LNCaP clone FGC (cell line): ENCODE data around the gene SLC25A38.
A peak's percentile ranks its signal among the peaks of the same experiment; 100 is the strongest.
"Not testable (repeated sequence)": the region's sequence is repeated elsewhere in the genome, so short reads cannot be mapped to it uniquely, and the experiment has no call there.

Experiments
- DNase-seq: peaks from one replicate; pipeline ENCODE4 v3.0.0-alpha.2; 2011; ENCODE audit warnings: low read depth
- H3K4me3 ChIP-seq: 2 replicates; pipeline ENCODE4 v1.5.1; 2011; ENCODE audit warnings: mild to moderate bottlenecking, low read depth, low read length, control low read depth
- TF ChIP-seq, protein P1 (sequence below): IDR thresholded peaks from 2 replicates; pipeline ENCODE4 v1.5.1; 2012; ENCODE audit warnings: mild to moderate bottlenecking; ENCODE audit not compliant: control insufficient read depth, insufficient read depth; ENCODE audit errors: extremely low read depth

Gene SLC25A38

DNA sequence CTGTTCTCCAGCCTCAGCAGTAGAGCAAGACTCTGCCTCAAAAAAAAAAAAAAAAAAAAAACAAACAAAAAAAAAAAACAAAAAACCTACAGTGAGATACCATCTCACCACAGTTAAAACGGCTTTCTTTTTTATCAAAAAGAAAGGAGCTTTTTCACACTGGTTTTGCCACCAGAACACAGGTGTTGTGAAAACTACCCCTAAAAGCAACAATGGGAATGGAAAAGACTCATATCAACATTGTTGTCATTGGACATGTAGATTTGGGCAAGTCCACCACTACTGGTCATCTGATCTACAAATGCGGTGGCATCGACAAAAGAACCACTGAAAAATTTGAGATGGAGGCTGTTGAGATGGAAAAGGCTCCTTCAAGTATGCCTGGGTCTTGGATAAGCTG is 24.8 kb upstream of the SLC25A38 start:
- no peak overlapping the region for H3K4me3 ChIP-seq
- no peak for DNase-seq
- TF ChIP-seq, protein P1, sequence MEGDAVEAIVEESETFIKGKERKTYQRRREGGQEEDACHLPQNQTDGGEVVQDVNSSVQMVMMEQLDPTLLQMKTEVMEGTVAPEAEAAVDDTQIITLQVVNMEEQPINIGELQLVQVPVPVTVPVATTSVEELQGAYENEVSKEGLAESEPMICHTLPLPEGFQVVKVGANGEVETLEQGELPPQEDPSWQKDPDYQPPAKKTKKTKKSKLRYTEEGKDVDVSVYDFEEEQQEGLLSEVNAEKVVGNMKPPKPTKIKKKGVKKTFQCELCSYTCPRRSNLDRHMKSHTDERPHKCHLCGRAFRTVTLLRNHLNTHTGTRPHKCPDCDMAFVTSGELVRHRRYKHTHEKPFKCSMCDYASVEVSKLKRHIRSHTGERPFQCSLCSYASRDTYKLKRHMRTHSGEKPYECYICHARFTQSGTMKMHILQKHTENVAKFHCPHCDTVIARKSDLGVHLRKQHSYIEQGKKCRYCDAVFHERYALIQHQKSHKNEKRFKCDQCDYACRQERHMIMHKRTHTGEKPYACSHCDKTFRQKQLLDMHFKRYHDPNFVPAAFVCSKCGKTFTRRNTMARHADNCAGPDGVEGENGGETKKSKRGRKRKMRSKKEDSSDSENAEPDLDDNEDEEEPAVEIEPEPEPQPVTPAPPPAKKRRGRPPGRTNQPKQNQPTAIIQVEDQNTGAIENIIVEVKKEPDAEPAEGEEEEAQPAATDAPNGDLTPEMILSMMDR = no peak

DNA sequence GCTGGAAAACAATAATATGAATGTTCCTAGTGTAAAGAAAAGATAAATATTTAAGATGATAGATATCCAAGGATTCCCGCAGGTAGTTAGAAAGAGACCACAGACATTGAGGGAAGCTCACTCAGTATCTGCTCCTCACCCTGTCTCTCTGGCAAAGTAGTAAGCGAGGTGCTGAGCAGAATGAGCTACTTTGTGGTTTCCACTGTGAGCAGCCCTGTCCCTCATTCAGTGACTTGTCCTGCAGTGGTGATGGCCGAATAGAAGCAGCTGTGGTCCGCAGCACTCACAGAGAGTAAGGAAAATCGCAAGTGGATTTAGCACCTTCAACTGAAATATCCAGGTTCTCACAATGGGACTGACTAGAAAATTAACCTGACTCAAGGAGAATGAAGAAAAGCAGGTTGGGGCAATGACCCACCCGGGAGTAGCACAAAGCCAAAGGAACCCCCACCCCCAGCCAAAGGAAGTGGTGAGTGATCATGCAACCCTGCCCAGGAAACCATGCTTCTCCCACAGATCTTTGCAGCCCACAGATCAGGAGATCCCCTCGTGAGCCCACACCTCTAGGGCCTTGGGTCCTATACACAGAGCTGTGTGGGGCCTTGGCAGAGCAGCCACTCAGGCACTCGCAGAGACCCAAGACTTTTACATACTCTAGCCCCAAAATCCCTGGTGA is 21.8 kb upstream of the SLC25A38 start:
- no peak overlapping the region for H3K4me3 ChIP-seq
- TF ChIP-seq, protein P1 = no peak

DNA sequence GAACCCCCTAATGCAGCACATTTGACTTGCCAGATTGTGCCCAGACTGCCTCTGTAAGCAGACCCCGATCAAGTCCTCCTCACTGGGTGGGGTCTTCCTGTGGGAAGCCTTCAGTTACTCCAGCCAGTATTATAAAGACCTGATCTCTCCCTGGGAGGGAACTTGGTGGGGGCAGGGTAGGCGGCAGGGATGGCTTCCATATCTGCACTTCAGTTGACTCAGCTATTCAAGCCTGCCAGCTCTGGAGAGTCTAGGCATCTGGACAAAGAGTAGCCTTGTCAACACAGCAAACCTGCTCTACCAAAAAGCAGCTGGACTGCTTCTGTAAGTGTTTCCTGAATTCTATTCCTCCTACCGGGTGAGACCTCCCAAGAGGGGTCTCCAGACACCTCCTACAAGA is 21.0 kb upstream of the SLC25A38 start:
- H3K4me3 ChIP-seq = no peak overlapping the region
- DNase-seq = peak; percentile 59
- TF ChIP-seq, protein P1 = no peak

More for the DNA sequence above, 21.8 kb upstream of the SLC25A38 start:
- no peak for DNase-seq

DNA sequence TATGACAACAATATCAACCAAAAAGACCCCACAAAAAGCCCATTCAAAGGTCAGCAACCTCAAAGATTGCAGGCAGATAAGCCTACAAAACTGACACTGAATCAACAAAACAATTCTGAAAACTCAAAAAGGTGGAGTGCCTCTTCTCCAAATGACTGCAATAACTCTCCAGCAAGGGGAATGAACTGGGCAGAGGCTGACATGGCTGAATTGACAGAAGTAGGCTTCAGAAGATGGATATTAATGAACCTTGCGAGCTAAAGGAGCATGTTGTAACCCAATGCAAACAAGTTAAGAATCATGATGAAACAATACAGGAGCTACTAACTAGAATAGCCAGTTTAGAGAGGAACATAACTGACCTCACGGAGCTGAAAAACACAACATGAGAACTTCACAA is 20.4 kb upstream of the SLC25A38 start:
- DNase-seq = peak; percentile 19
- TF ChIP-seq, protein P1 = no peak

DNA sequence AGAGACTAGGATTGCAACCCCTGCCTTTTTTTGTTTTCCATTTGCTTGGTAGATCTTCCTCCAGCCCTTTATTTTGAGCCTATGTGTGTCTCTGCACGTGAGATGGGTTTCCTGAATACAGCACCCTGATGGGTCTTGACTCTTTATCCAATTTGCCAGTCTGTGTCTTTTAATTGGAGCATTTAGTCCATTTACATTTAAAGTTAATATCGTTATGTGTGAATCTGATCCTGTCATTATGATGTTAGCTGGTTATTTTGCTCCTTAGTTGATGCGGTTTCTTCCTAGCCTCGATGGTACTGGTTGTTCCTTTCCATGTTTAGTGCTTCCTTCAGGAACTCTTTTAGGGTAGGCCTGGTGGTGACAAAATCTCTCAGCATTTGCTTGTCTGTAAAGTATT is 12.7 kb upstream of the SLC25A38 start:
- H3K4me3 ChIP-seq, DNase-seq: not testable (repeated sequence)

More for the DNA sequence above, 20.4 kb upstream of the SLC25A38 start:
- no peak overlapping the region for H3K4me3 ChIP-seq

DNA sequence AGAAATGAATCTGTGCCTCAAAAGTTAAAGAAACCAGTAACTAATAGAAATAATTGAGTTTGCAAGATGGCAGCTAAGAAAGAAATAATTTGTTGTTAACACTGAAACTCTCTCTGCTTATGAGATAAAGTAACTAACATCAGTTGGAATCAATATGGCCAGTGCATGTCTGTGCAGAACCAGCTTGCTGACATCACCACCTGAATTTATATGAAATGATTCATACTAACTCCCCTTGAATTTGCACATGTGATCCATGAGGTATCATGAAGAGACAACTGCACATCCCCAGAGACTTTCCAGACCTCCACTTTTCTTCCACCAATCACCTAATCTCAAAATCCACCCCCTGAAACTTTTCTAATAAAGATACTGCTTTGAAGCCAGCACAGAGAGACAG is 10.3 kb upstream of the SLC25A38 start:
- H3K4me3 ChIP-seq = no peak overlapping the region
- TF ChIP-seq, protein P1 = no peak

DNA sequence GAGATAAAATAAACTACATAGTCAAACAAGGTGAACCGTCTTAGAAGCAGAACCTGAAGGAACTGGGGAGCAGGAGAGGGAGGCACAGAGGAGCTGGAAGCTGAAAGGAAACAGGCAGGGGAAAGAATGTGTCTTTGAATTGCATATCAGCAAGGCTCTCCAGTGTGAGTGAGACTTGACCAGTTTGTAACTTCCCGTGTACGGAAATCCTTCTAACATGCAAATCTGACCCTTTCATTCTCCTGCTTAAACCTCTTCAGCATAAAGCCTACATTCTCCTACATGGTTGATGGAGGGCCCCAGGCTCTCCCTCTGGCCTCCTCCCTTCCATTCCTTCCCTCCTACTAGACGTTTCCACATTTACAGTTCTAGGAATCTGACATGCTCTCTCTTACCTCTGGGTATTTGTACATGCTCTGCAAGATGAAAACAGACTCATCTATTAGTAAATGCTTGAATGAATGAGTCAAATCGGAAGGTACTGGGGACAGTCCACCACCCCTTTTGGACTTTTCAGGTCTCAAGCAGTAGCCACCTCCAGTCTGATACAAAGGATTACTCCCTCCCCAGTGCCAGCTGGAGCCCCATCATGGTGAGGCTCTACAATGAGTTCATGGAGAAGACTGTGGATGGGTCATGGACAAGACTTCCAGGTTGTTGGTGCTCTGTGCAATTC is 6.1 kb upstream of the SLC25A38 start:
- DNase-seq = no peak
- TF ChIP-seq, protein P1 = no peak
- H3K4me3 ChIP-seq = no peak overlapping the region

More for the DNA sequence above, 10.3 kb upstream of the SLC25A38 start:
- no peak for DNase-seq
